GM10266 (cell line): ENCODE data around the gene SLBP.
A peak's percentile ranks its signal among the peaks of the same experiment; 100 is the strongest.
"Not testable (repeated sequence)": the region's sequence is repeated elsewhere in the genome, so short reads cannot be mapped to it uniquely, and the experiment has no call there.

Experiments
- DNase-seq: peaks from one replicate; pipeline ENCODE4 v3.0.0; 2012; ENCODE audit errors: extremely low spot score
- CTCF ChIP-seq: IDR thresholded peaks from 2 replicates; pipeline ENCODE4 v1.5.1; 2012; ENCODE audit warnings: mild to moderate bottlenecking, low read depth; ENCODE audit not compliant: control insufficient read depth, insufficient read depth; ENCODE audit errors: missing control alignments

The SLBP gene

GRCh38 chr4:1706358-1706757 is 5.8 kb downstream of the SLBP start:
- TF ChIP-seq CTCF, result no peak
- no peak for DNase-seq

DNA sequence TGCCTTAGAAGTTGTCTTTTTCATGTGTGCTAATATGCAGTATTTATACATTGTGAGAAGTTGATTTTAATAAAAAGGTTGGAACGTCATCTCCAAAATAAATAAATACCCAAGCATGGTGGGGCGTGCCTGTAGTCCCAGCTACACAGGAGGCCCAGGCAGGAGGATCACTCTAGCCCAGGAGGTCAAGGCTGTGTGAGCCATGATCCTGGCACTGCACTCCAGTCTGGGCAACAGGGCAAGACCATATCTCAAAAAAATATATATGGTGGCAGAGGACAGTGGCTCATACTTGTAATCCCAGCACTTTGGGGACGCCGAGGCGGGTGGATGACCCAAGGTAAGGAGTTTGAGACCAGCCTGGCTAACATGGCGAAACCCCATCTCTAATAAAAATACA is 6.4 kb downstream of the SLBP start:
- TF ChIP-seq CTCF, result no peak

DNA sequence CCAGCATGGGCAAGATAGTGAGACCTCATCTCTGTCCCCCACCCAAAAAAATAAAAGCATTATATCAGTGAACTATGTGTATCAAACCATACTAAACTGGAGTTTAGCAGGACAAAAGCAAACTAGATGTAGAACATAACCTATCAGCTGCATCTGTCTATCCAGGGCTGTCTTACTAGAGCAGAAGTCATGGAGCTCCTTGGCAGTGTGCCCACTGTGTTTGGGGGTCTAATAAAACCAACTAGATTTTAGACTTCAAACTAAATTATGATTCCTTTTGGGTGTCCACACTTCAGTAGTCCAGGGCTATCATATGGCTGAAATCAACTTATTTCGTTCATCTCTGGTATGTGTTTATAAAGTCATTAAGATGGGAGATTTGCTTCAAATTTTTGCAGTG is 8.3 kb downstream of the SLBP start:
- DNase-seq, result no peak
- no peak for TF ChIP-seq CTCF

More for the DNA sequence above, 6.4 kb downstream of the SLBP start:
- no peak for DNase-seq

DNA sequence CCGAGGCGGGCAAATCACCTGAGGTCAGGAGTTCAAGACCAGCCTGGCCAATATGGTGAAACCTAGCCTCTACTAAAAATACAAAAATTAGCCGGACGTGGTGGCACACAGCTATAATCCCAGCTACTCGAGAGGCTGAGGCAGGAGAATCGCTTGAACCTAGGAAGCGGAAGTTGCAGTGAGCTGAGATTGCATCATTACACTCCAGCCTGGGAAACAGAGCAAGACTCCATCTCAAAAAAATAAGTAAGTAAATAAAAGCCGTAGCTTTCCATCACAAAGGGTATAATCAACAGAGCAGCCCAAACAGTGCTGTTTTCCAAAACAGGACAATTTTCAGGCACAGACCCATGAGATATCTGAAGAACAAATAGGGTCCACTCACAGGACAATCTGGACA is 10.4 kb downstream of the SLBP start:
- DNase-seq, result not testable (repeated sequence)

GRCh38 chr4:1695913-1696312 is 16.2 kb downstream of the SLBP start:
- DNase-seq, result no peak
- no peak for TF ChIP-seq CTCF

GRCh38 chr4:1693131-1693896 is 18.8 kb downstream of the SLBP start:
- TF ChIP-seq CTCF, result peak; percentile 91
- peak; percentile 78 for DNase-seq

GRCh38 chr4:1691737-1692373 is 20.3 kb downstream of the SLBP start:
- no peak for DNase-seq
- no peak for TF ChIP-seq CTCF
